Cardiac muscle cell (in vitro differentiated cells and primary cell): Measurements from ENCODE around the gene SGTB. TPM values are rescaled to one million over a fixed set of nuclear protein-coding genes. Genes with fewer than 3 reads are reported as not detected.

Source experiments
- DNase-seq, 2 donors: peaks; one replicate each; pipeline versions ENCODE4 v3.0.0 to v3.0.0-alpha.2; 2010 to 2017; ENCODE audit warnings: low read depth in 1 of 2, low spot score in 1 of 2
- H3K27ac ChIP-seq: fragments of 200-600 bp; sonication (generic); 2 replicates; pipeline ENCODE4 v1.5.1; 2016
- H3K27me3 ChIP-seq: fragments of 200-600 bp; sonication (generic); 2 replicates; pipeline ENCODE4 v1.6.0; 2016; ENCODE audit warnings: control low read depth
- H3K36me3 ChIP-seq: fragments of 200-600 bp; sonication (generic); 2 replicates; pipeline ENCODE4 v1.5.1; 2016; ENCODE audit warnings: control low read depth
- H3K4me1 ChIP-seq: fragments of 200-600 bp; sonication (generic); 2 replicates; pipeline ENCODE4 v1.8.1; 2017; ENCODE audit warnings: low read depth, mild to moderate bottlenecking, mixed run types
- H3K4me3 ChIP-seq: fragments of 200-600 bp; sonication (generic); 2 replicates; pipeline ENCODE4 v1.5.1; 2016; ENCODE audit warnings: mild to moderate bottlenecking
- H3K9me3 ChIP-seq: fragments of 200-600 bp; sonication (generic); 2 replicates; pipeline ENCODE4 v1.5.1; 2017; ENCODE audit warnings: low read depth, mild to moderate bottlenecking, control low read depth
- CTCF ChIP-seq: IDR thresholded peaks from 2 replicates; pipeline ENCODE4 v1.5.1; 2012; ENCODE audit warnings: low read depth, mild to moderate bottlenecking, low read length
- polyA plus RNA-seq: library from polyadenylated mRNA; unstranded; fragments of >200 nt; fragmentation: Nextera tagmentation; extraction: Ambion mirVana; gene quantifications from 2 replicates; pipeline ENCODE4 v1.2.1, GENCODE V29; 2016
- total RNA-seq: library from RNA; depleted of rRNA; stranded (reverse); fragments of >200 nt; gene quantifications from 2 replicates; pipeline ENCODE4 v1.2.3, GENCODE V29; 2016

The SGTB gene
- total and polyA plus RNA-seq, 2 experiments from 2014 or later = 2.9 to 5.9 TPM

DNA sequence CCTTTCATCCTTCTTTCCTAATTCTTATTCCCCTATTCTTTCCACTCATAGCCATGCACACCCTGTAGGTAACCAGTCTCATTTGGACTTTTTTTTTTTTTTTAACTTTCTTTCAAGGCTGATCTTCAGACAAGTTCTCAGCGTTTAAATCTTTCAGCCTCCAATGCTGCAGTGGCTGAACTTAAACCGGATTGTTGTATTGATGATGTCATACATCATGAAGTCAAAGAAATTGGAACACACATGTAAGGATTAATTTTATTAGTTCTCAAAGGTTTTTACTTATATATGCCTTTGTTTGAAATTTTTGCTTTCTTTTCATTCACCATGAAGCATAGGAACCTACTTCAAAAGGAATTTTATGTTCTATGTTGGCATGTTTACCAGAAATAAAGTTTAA, 75.0 kb downstream of the SGTB start:
- H3K27ac ChIP-seq = no peak overlapping the region
- no peak for TF ChIP-seq CTCF
- no peaks in the 10 kb centered on the region for H3K9me3 ChIP-seq
- no peak for DNase-seq
- H3K4me3 ChIP-seq = no peak overlapping the region
- H3K36me3 ChIP-seq = peaks cover 11% of the 10 kb centered on the region
- no peaks in the 10 kb centered on the region for H3K4me1 ChIP-seq
- H3K27me3 ChIP-seq = no peaks in the 10 kb centered on the region

GRCh38 chr5:65640240-65640639, 81.7 kb downstream of the SGTB start:
- no peak for DNase-seq

GRCh38 chr5:65630981-65631380, 90.9 kb downstream of the SGTB start:
- no peak overlapping the region for H3K4me3 ChIP-seq
- no peak overlapping the region for H3K27ac ChIP-seq
- H3K27me3 ChIP-seq = no peaks in the 10 kb centered on the region
- no peak for DNase-seq
- H3K36me3 ChIP-seq = peaks cover 8% of the 10 kb centered on the region
- TF ChIP-seq CTCF = no peak
- H3K9me3 ChIP-seq = no peaks in the 10 kb centered on the region
- H3K4me1 ChIP-seq = peaks cover under 1% of the 10 kb centered on the region

More at GRCh38 chr5:65640240-65640639, 81.7 kb downstream of the SGTB start:
- Histone ChIP-seq H3K36me3 (peaks cover 13% of the 10 kb centered on the region), H3K4me1 (no peaks in the 10 kb centered on the region), H3K27me3 (no peaks in the 10 kb centered on the region), H3K4me3 (no peak overlapping the region), H3K9me3 (no peaks in the 10 kb centered on the region), H3K27ac (no peak overlapping the region)
- no peak for TF ChIP-seq CTCF

DNA sequence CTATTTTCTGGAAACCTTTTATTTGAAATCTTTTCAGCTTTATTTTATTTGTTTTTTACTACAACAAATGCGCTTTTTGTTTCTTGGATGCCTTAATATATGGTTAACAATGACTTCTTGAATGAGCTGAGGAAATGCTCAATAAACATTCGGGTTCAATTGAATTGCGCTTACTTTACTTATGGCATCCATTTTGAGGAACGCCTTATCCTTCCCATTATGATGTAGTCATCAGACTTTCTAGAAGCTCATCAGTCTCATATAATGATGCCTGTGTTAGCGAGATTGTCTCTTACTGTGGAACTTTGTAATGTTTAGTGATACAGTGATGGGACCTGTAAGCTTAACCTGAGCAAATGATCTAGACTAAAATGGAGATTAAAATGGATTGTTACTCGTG, 96.2 kb downstream of the SGTB start:
- Histone ChIP-seq H3K4me3 (peak overlapping the region; percentile 85), H3K27ac (no peak overlapping the region)

GRCh38 chr5:65624571-65625555, 97.0 kb downstream of the SGTB start, which contains the start of the genes SHLD3 and TRAPPC13:
Gene SHLD3, plus strand, starts transcription at chr5:65625027. Its CDS starts 4,561 bp downstream, at chr5:65629588.
Gene TRAPPC13, plus strand, starts transcription at chr5:65625027. Its CDS starts 34 bp downstream, at chr5:65625061.
- Histone ChIP-seq H3K9me3 (no peaks in the 10 kb centered on the region), H3K27ac (peak within 1 kb of the TSS; percentile 87), H3K4me1 (peaks cover 14% of the 10 kb centered on the region), H3K4me3 (peak within 1 kb of the TSS; percentile 85), H3K36me3 (peaks cover 3% of the 10 kb centered on the region), H3K27me3 (no peaks in the 10 kb centered on the region)
- no peak for TF ChIP-seq CTCF
- DNase-seq = peak; percentile 89 to 90

More for the DNA sequence above, 96.2 kb downstream of the SGTB start:
- no peak for DNase-seq
- no peak for TF ChIP-seq CTCF
- no peaks in the 10 kb centered on the region for H3K9me3 ChIP-seq
- peaks cover 14% of the 10 kb centered on the region for H3K4me1 ChIP-seq
- H3K36me3 ChIP-seq = peaks cover 5% of the 10 kb centered on the region
- H3K27me3 ChIP-seq = no peaks in the 10 kb centered on the region
